Natural killer cell (primary cell): ENCODE results near the gene CHML. TPM values are rescaled to one million over a fixed set of nuclear protein-coding genes. Genes with fewer than 3 reads are reported as not detected.

Source experiments
- ATAC-seq, 3 donors: fragments of 150-1000 bp in 2 of 3; fragments of 200-7000 bp in 1 of 3; cut with Tn5 transposase; 1 replicate in 1 of 3; 2 replicates in 2 of 3; pipeline ENCODE4 v1.10.0; 2021; ENCODE audit warnings: mild to moderate bottlenecking in 2 of 3, moderate library complexity in 2 of 3
- DNase-seq, 2 donors: peaks; one replicate each; pipeline versions ENCODE4 v3.0.0 to v3.0.0-alpha.2; 2013 to 2021; ENCODE audit warnings: mixed read lengths in 1 of 2
- H3K27ac ChIP-seq: one replicate; pipeline ENCODE4 v1.5.1; 2013; ENCODE audit warnings: mild to moderate bottlenecking, low read length
- H3K27me3 ChIP-seq: one replicate; pipeline ENCODE4 v1.6.1; 2013; ENCODE audit warnings: low read length; ENCODE audit not compliant: control insufficient read depth, insufficient read depth
- H3K36me3 ChIP-seq: one replicate; pipeline ENCODE4 v1.6.1; 2013; ENCODE audit warnings: low read length; ENCODE audit not compliant: control insufficient read depth, insufficient read depth
- H3K4me1 ChIP-seq: one replicate; pipeline ENCODE4 v1.6.1; 2013; ENCODE audit warnings: low read length; ENCODE audit not compliant: control insufficient read depth, insufficient read depth
- H3K4me3 ChIP-seq: one replicate; pipeline ENCODE4 v1.5.1; 2013; ENCODE audit warnings: low read length
- H3K9me3 ChIP-seq: one replicate; pipeline ENCODE4 v1.6.1; 2013; ENCODE audit warnings: low read length; ENCODE audit not compliant: control insufficient read depth, insufficient read depth
- H3K27ac Mint-ChIP-seq, 2 donors: one replicate each; pipeline ENCODE4 v1.8.0; 2022; ENCODE audit warnings: mild to moderate bottlenecking in 2 of 2, mixed read lengths in 2 of 2, moderate library complexity in 1 of 2
- H3K27me3 Mint-ChIP-seq, 2 donors: one replicate each; pipeline ENCODE4 v1.8.0; 2022; ENCODE audit warnings: low read depth in 2 of 2, mixed read lengths in 2 of 2
- H3K36me3 Mint-ChIP-seq: one replicate; pipeline ENCODE4 v1.8.0; 2022; ENCODE audit warnings: mixed read lengths
- H3K4me1 Mint-ChIP-seq, 2 donors: one replicate each; pipeline ENCODE4 v1.8.0; 2022; ENCODE audit warnings: mixed read lengths in 2 of 2
- H3K4me3 Mint-ChIP-seq: one replicate; pipeline ENCODE4 v1.8.0; 2022; ENCODE audit warnings: mild to moderate bottlenecking, moderate library complexity, mixed read lengths
- H3K9me3 Mint-ChIP-seq, 2 donors: one replicate each; pipeline ENCODE4 v1.8.0; 2022; ENCODE audit warnings: mixed read lengths in 2 of 2
- CTCF ChIP-seq: fragments of 200-600 bp; IDR thresholded peaks from one replicate; pipeline ENCODE4 v1.8.0; 2022; ENCODE audit warnings: antibody characterized with exemption
- WGBS: methylation state at CpG from one replicate; pipeline ENCODE4 v1.1.7; 2013; ENCODE audit warnings: missing lambda C conversion rate; ENCODE audit not compliant: insufficient coverage; 5-methylcytosine and 5-hydroxymethylcytosine counted together
- intact Hi-C: fragments of 100-400 bp; cut with micrococcal nuclease; formaldehyde crosslinking; loops from one replicate; pipeline ENCODE4 v1.14.2; 2022
- total RNA-seq, 4 donors: library from RNA; stranded (reverse); fragments of 120-200 nt in 1 of 4; gene quantifications; one replicate each; pipeline versions ENCODE4 v1.2.3 to v1.2.4, GENCODE V29; 2013 to 2022

Gene CHML
- total RNA-seq, 3 donors from 2014 or later (not counting 1 experiment from before 2014, with no cell fraction given) = 6.8 to 11.8 (median 7.8) TPM

- Mint-ChIP-seq H3K9me3 (no peaks in the 10 kb centered on the region), H3K27me3 (no peaks in the 10 kb centered on the region), H3K27ac (no peak overlapping the region), H3K4me1 (no peaks in the 10 kb centered on the region), H3K36me3 (no peaks in the 10 kb centered on the region), H3K4me3 (no peak overlapping the region)
- no peaks in the 10 kb centered on the region for H3K27me3 ChIP-seq
- no peak for ATAC-seq
- H3K9me3 ChIP-seq = no peaks in the 10 kb centered on the region
- H3K4me3 ChIP-seq = no peak overlapping the region
- intact Hi-C loops = no loop called here
- 82% methylated on average over 4 of the region's 4 CpGs for WGBS
- H3K4me1 ChIP-seq = no peaks in the 10 kb centered on the region
- H3K36me3 ChIP-seq = peaks cover 3% of the 10 kb centered on the region
- TF ChIP-seq CTCF = no peak
- no peak overlapping the region for H3K27ac ChIP-seq
- DNase-seq = no peak
Observed at GRCh38 chr1:241590719-241591118, 49.5 kb downstream of the CHML start.

Other genes with a start within 250 kb of the CHML start
- gene FH, start 120.6 kb downstream of the CHML start, total RNA-seq = 10 to 100 TPM; 16.6 to 18.3 (median 16.7) TPM
- 1 to 10 TPM in 1 of 3 donors, under 1 TPM in 1, not detected in 1; 0.97 to 1.1 TPM for gene KMO, start 108.0 kb downstream of the CHML start, total RNA-seq
- gene OPN3, start within 50 bp of the CHML start, total RNA-seq = 1 to 10 TPM; 3.9 to 5.1 (median 4.1) TPM
- not detected for gene WDR64, start 11.9 kb upstream of the CHML start, total RNA-seq
- 1 to 10 TPM; 1.6 to 2.7 (median 1.7) TPM for gene EXO1, start 207.8 kb upstream of the CHML start, total RNA-seq